HCT116 (cell line): ENCODE data around the gene PRRX2. TPM values are rescaled to one million over a fixed set of nuclear protein-coding genes. Genes with fewer than 3 reads are reported as not detected.

Experiments used
- ATAC-seq: fragments of 200-7000 bp; cut with Tn5 transposase; 2 replicates; pipeline ENCODE4 v1.9.1; 2020; ENCODE audit warnings: mild to moderate bottlenecking, moderate library complexity
- BruUV-seq: library from RNA; stranded (reverse); fragments of 400-500 nt; replicated peaks from 2 replicates; lab custom pipeline; 2021; lab: Mats Ljungman, UMichigan
- CTCF ChIA-PET: fragments of 300-600 bp; sonication (Branson Sonifier 250); formaldehyde crosslinking; loops from one replicate; lab custom pipeline; 2021; ENCODE audit warnings: antibody characterized with exemption; lab: Charles Lee
- POLR2A ChIA-PET: fragments of 300-600, 350-600 bp; sonication (Branson Sonifier 250); formaldehyde crosslinking; loops from one replicate; lab custom pipeline; 2021; ENCODE audit warnings: antibody characterized with exemption; lab: Charles Lee
- RAD21 ChIA-PET, 2 experiments: fragments of 300-600 bp; sonication (Branson Sonifier 250); formaldehyde crosslinking; loops; one replicate each; lab custom pipeline; 2023; ENCODE audit warnings: low total read pairs in 2 of 2; ENCODE audit not compliant: uncharacterized antibody in 2 of 2, unreplicated experiment in 2 of 2, low non-redundant PET in 1 of 2; lab: Charles Lee
- DNase-seq: peaks from one replicate; pipeline ENCODE4 v3.0.0-alpha.2; 2010; ENCODE audit warnings: low read depth, low spot score
- H2AFZ ChIP-seq: fragments of 200-600 bp; shearing (Covaris generic), sonication (generic); 2 replicates; pipeline ENCODE4 v1.6.1; 2017; ENCODE audit warnings: low read depth, mixed run types, mixed read lengths, antibody characterized with exemption, low read length; ENCODE audit not compliant: poor library complexity, severe bottlenecking
- H3K27ac ChIP-seq: 2 replicates; pipeline ENCODE4 v1.5.1; 2012; ENCODE audit warnings: low read depth, low read length
- H3K27me3 ChIP-seq: fragments of 200-600 bp; sonication (generic); 2 replicates; pipeline ENCODE4 v1.6.1; 2016; ENCODE audit warnings: mixed run types, low read length, mixed read lengths; ENCODE audit not compliant: insufficient read depth
- H3K36me3 ChIP-seq, 2 experiments: fragments of 200-500 bp in 1 of 2; fragments of 200-600 bp in 1 of 2; sonication (Bioruptor generic) in 1 of 2; sonication (generic) in 1 of 2; 2 replicates each; pipeline versions ENCODE4 v1.5.1 to v1.6.1; 2014 to 2016; ENCODE audit warnings: low read length in 2 of 2, inconsistent platforms in 1 of 2, mixed read lengths in 1 of 2, mixed run types in 1 of 2; ENCODE audit not compliant: insufficient read depth in 2 of 2, control insufficient read depth in 1 of 2
- H3K4me1 ChIP-seq, 2 experiments: fragments of 200-600 bp in 1 of 2; sonication (generic) in 1 of 2; 2 replicates each; pipeline versions ENCODE4 v1.5.1 to v1.6.1; 2012 to 2017; ENCODE audit warnings: low read length in 2 of 2, inconsistent platforms in 1 of 2, mild to moderate bottlenecking in 1 of 2, mixed read lengths in 1 of 2, mixed run types in 1 of 2, moderate library complexity in 1 of 2; ENCODE audit not compliant: insufficient read depth in 2 of 2, control insufficient read depth in 1 of 2
- H3K4me2 ChIP-seq: fragments of 200-600 bp; sonication (generic); 2 replicates; pipeline ENCODE4 v1.6.1; 2017; ENCODE audit warnings: mixed run types, low read length, mixed read lengths
- H3K4me3 ChIP-seq, 2 experiments: fragments of 200-600 bp in 1 of 2; sonication (generic) in 1 of 2; replicated peaks in 1 of 2; 2 replicates each; pipeline ENCODE4 v1.5.1; 2011 to 2016; ENCODE audit warnings: low read length in 2 of 2, control low read depth in 1 of 2, low read depth in 1 of 2, mild to moderate bottlenecking in 1 of 2, mixed read lengths in 1 of 2, mixed run types in 1 of 2
- H3K79me2 ChIP-seq: fragments of 200-600 bp; sonication (generic); 2 replicates; pipeline ENCODE4 v1.6.1; 2017; ENCODE audit warnings: mild to moderate bottlenecking, mixed run types, low read length, moderate library complexity, mixed read lengths; ENCODE audit not compliant: insufficient read depth
- H3K9ac ChIP-seq: fragments of 200-600 bp; sonication (generic); 2 replicates; pipeline ENCODE4 v1.6.1; 2016; ENCODE audit warnings: low read length, mixed read lengths
- H3K9me2 ChIP-seq: fragments of 200-600 bp; sonication (generic), shearing (Covaris generic); 2 replicates; pipeline ENCODE4 v1.6.1; 2017; ENCODE audit warnings: mixed run types, mild to moderate bottlenecking, moderate library complexity; ENCODE audit not compliant: insufficient read depth
- H3K9me3 ChIP-seq, 2 experiments: fragments of 200-500 bp in 1 of 2; fragments of 200-600 bp in 1 of 2; sonication (Bioruptor generic) in 1 of 2; sonication (generic) in 1 of 2; 2 replicates each; pipeline ENCODE4 v1.6.1; 2014 to 2017; ENCODE audit warnings: low read length in 2 of 2, mixed read lengths in 2 of 2, inconsistent platforms in 1 of 2, low read depth in 1 of 2, mild to moderate bottlenecking in 1 of 2, mixed run types in 1 of 2, moderate library complexity in 1 of 2; ENCODE audit not compliant: control insufficient read depth in 1 of 2, insufficient read depth in 1 of 2
- H4K20me1 ChIP-seq: fragments of 200-600 bp; sonication (generic), shearing (Covaris generic); 2 replicates; pipeline ENCODE4 v1.6.1; 2017; ENCODE audit warnings: mixed run types, mild to moderate bottlenecking, moderate library complexity; ENCODE audit not compliant: insufficient read depth
- ATF3 ChIP-seq: IDR thresholded peaks from 2 replicates; pipeline ENCODE4 v1.6.1; 2012
- CBX3 ChIP-seq: IDR thresholded peaks from 2 replicates; pipeline ENCODE4 v1.6.1; 2012; ENCODE audit warnings: low read depth
- EGR1 ChIP-seq: IDR thresholded peaks from 2 replicates; pipeline ENCODE4 v1.6.1; 2012; ENCODE audit warnings: low read depth
- ELF1 ChIP-seq: IDR thresholded peaks from 2 replicates; pipeline ENCODE4 v1.6.1; 2012; ENCODE audit warnings: low read depth, borderline replicate concordance
- EZH2 ChIP-seq: fragments of 200-600 bp; sonication (generic); IDR thresholded peaks from 2 replicates; pipeline ENCODE4 v1.6.1; 2017; ENCODE audit warnings: antibody characterized with exemption, mixed run types
- EZH2phosphoT487 ChIP-seq: fragments of 200-600 bp; IDR thresholded peaks from 2 replicates; pipeline ENCODE4 v1.6.1; 2018; ENCODE audit warnings: antibody characterized with exemption, borderline replicate concordance
- POLR2A ChIP-seq: IDR thresholded peaks from 2 replicates; pipeline ENCODE4 v1.7.0; 2011; ENCODE audit warnings: borderline replicate concordance; ENCODE audit not compliant: insufficient read depth, insufficient read length; ENCODE audit errors: extremely low read depth
- POLR2AphosphoS5 ChIP-seq: IDR thresholded peaks from 2 replicates; pipeline ENCODE4 v1.6.1; 2011; ENCODE audit warnings: mild to moderate bottlenecking, low read depth, low read length, moderate library complexity
- RAD21 ChIP-seq: IDR thresholded peaks from 2 replicates; pipeline ENCODE4 v1.6.1; 2012; ENCODE audit warnings: low read depth, mild to moderate bottlenecking
- REST ChIP-seq: IDR thresholded peaks from 2 replicates; pipeline ENCODE4 v1.6.1; 2012; ENCODE audit warnings: low read depth
- SIN3A ChIP-seq: IDR thresholded peaks from 2 replicates; pipeline ENCODE4 v1.6.1; 2012; ENCODE audit warnings: low read depth
- SP1 ChIP-seq: IDR thresholded peaks from 2 replicates; pipeline ENCODE4 v1.6.1; 2012; ENCODE audit warnings: low read depth
- SRF ChIP-seq: IDR thresholded peaks from 2 replicates; pipeline ENCODE4 v1.6.1; 2012; ENCODE audit warnings: low read depth
- TCF7L2 ChIP-seq: IDR thresholded peaks from 2 replicates; pipeline ENCODE4 v1.7.0; 2011; ENCODE audit warnings: borderline replicate concordance, inconsistent platforms; ENCODE audit not compliant: insufficient read depth, insufficient read length; ENCODE audit errors: extremely low read depth
- YY1 ChIP-seq: IDR thresholded peaks from 2 replicates; pipeline ENCODE4 v1.6.1; 2011; ENCODE audit warnings: low read length, low read depth, moderate library complexity, mild to moderate bottlenecking; ENCODE audit not compliant: insufficient replicate concordance; ENCODE audit errors: extremely low read depth
- ZFX ChIP-seq: fragments of 450-650 bp; IDR thresholded peaks from 2 replicates; pipeline ENCODE4 v1.6.1; 2017
- ZNF274 ChIP-seq: fragments of 200-500 bp; sonication (Bioruptor generic); IDR thresholded peaks from 2 replicates; pipeline ENCODE4 v1.6.1; 2014; ENCODE audit warnings: mild to moderate bottlenecking, low read depth, low read length, inconsistent platforms
- intact Hi-C: fragments of 100-400 bp; cut with micrococcal nuclease; formaldehyde crosslinking; loops from 2 replicates; pipeline ENCODE4 v1.10.0; 2022
- total RNA-seq: library from RNA; stranded (reverse); gene quantifications from one replicate; pipeline ENCODE4 v1.2.1, GENCODE V29; 2021; ENCODE audit not compliant: unreplicated experiment

Gene PRRX2
- total RNA-seq, 1 experiment from 2014 or later = 25.5 TPM

GRCh38 chr9:129644365-129644764, 21.1 kb upstream of the PRRX2 start:
- H3K36me3 ChIP-seq = peaks cover 0 to 1% of the 10 kb centered on the region in 2 experiments; a peak in 1 of 4 replicates
- H3K9me2 ChIP-seq = no peaks in the 10 kb centered on the region
- H3K79me2 ChIP-seq = peaks cover 26% of the 10 kb centered on the region
- intact Hi-C loops = loop anchor here (5.0 kb wide), 1 partner anchor 83 kb away; no protein-coding TSS in a partner anchor
- no peak overlapping the region for H2AFZ ChIP-seq
- no peak overlapping the region for H3K9ac ChIP-seq
- POLR2A ChIA-PET = no interaction called here
- H4K20me1 ChIP-seq = no peaks in the 10 kb centered on the region
- DNase-seq (no peak), ATAC-seq (no peak)
- no TSS peak for BruUV-seq
- H3K4me2 ChIP-seq = no peak overlapping the region
- H3K4me3 ChIP-seq = no peak overlapping the region
- H3K4me1 ChIP-seq = peaks cover 10 to 17% of the 10 kb centered on the region in 2 experiments; a peak in 3 of 4 replicates
- H3K9me3 ChIP-seq = no peaks in the 10 kb centered on the region
- CTCF ChIA-PET = interaction anchor here (3.4 kb wide), 1 partner anchor 147 kb away, joined by 18 read pairs; no protein-coding TSS in a partner anchor
- no peak overlapping the region for H3K27ac ChIP-seq
- no peaks in the 10 kb centered on the region for H3K27me3 ChIP-seq
- TF ChIP-seq EZH2 (no peak), TCF7L2 (no peak), RAD21 (no peak), SIN3A (no peak), EGR1 (no peak), SP1 (no peak), SRF (no peak), ATF3 (no peak), ELF1 (no peak), ZFX (no peak), POLR2A (no peak), POLR2AphosphoS5 (no peak), REST (no peak), CBX3 (no peak), YY1 (no peak), ZNF274 (no peak), EZH2phosphoT487 (no peak)
- TF ChIP-seq, all 23 proteins: peak for 0
- RAD21 ChIA-PET = interaction anchor here in 1 of 2 experiments (0.6 kb wide), 1 partner anchor 309 kb away, joined by 4 read pairs; no protein-coding TSS in a partner anchor
